HEK293 (cell line): ENCODE results near the gene MSANTD2.

ENCODE experiments used
- AEBP2 ChIP-seq: fragments of 450-650 bp; formaldehyde crosslinking; IDR thresholded peaks from 2 replicates; pipeline ENCODE4 v1.5.1; 2016; ENCODE audit warnings: missing biosample characterization, missing genetic modification characterization, borderline replicate concordance
- CTCF ChIP-seq: fragments of 450-650 bp; formaldehyde crosslinking; IDR thresholded peaks from 2 replicates; pipeline ENCODE4 v1.5.1; 2016; ENCODE audit warnings: missing biosample characterization, missing genetic modification characterization
- EGR2 ChIP-seq: fragments of 450-650 bp; formaldehyde crosslinking; IDR thresholded peaks from 2 replicates; pipeline ENCODE4 v1.5.1; 2016; ENCODE audit warnings: low read depth, missing biosample characterization, missing genetic modification characterization
- HOXD13 ChIP-seq: sonication (generic); formaldehyde crosslinking; IDR thresholded peaks from 2 replicates; pipeline ENCODE4 v1.8.0; 2022; ENCODE audit warnings: missing genetic modification reagents, borderline replicate concordance
- KLF10 ChIP-seq: fragments of 450-650 bp; IDR thresholded peaks from 2 replicates; pipeline ENCODE4 v1.5.1; 2018; ENCODE audit warnings: missing biosample characterization, mild to moderate bottlenecking, missing genetic modification characterization
- KLF17 ChIP-seq: fragments of 450-650 bp; formaldehyde crosslinking; IDR thresholded peaks from 2 replicates; pipeline ENCODE4 v1.5.1; 2016; ENCODE audit warnings: missing biosample characterization, missing genetic modification characterization
- KLF7 ChIP-seq: fragments of 450-650 bp; formaldehyde crosslinking; IDR thresholded peaks from 2 replicates; pipeline ENCODE4 v1.5.1; 2016; ENCODE audit warnings: missing biosample characterization, missing genetic modification characterization, borderline replicate concordance
- PATZ1 ChIP-seq: fragments of 450-650 bp; formaldehyde crosslinking; IDR thresholded peaks from 2 replicates; pipeline ENCODE4 v1.5.1; 2016; ENCODE audit warnings: missing biosample characterization, missing genetic modification characterization
- RBAK ChIP-seq: fragments of 450-650 bp; formaldehyde crosslinking; IDR thresholded peaks from 2 replicates; pipeline ENCODE4 v1.5.1; 2016; ENCODE audit warnings: missing biosample characterization, missing genetic modification characterization
- SALL2 ChIP-seq: fragments of 450-650 bp; formaldehyde crosslinking; IDR thresholded peaks from 2 replicates; pipeline ENCODE4 v1.5.0; 2017; ENCODE audit warnings: missing biosample characterization, mild to moderate bottlenecking, missing genetic modification characterization, borderline replicate concordance
- SP3 ChIP-seq: fragments of 450-650 bp; formaldehyde crosslinking; IDR thresholded peaks from 2 replicates; pipeline ENCODE4 v1.5.1; 2016; ENCODE audit warnings: missing biosample characterization, missing genetic modification characterization
- TCF7L2 ChIP-seq: IDR thresholded peaks from 2 replicates; pipeline ENCODE4 v1.6.1; 2011; ENCODE audit warnings: low read depth, mild to moderate bottlenecking, inconsistent platforms, low read length, moderate library complexity, borderline replicate concordance
- ZBTB17 ChIP-seq: fragments of 450-650 bp; formaldehyde crosslinking; IDR thresholded peaks from 2 replicates; pipeline ENCODE4 v1.5.1; 2016; ENCODE audit warnings: missing biosample characterization, missing genetic modification characterization
- ZBTB20 ChIP-seq: fragments of 450-650 bp; formaldehyde crosslinking; IDR thresholded peaks from 2 replicates; pipeline ENCODE4 v1.5.1; 2016; ENCODE audit warnings: missing biosample characterization, missing genetic modification characterization
- ZBTB6 ChIP-seq: fragments of 450-650 bp; formaldehyde crosslinking; IDR thresholded peaks from 2 replicates; pipeline ENCODE4 v1.5.1; 2017; ENCODE audit warnings: missing biosample characterization, missing genetic modification characterization
- ZNF112 ChIP-seq: fragments of 450-650 bp; formaldehyde crosslinking; IDR thresholded peaks from 2 replicates; pipeline ENCODE4 v1.5.0; 2017; ENCODE audit warnings: missing biosample characterization, missing genetic modification characterization
- ZNF121 ChIP-seq: fragments of 450-650 bp; formaldehyde crosslinking; IDR thresholded peaks from 2 replicates; pipeline ENCODE4 v1.5.1; 2016; ENCODE audit warnings: missing biosample characterization, missing genetic modification characterization
- ZNF157 ChIP-seq: fragments of 450-650 bp; formaldehyde crosslinking; IDR thresholded peaks from 2 replicates; pipeline ENCODE4 v1.5.1; 2016; ENCODE audit warnings: missing biosample characterization, missing genetic modification characterization
- ZNF23 ChIP-seq: fragments of 450-650 bp; formaldehyde crosslinking; IDR thresholded peaks from 2 replicates; pipeline ENCODE4 v1.5.1; 2016; ENCODE audit warnings: missing biosample characterization, missing genetic modification characterization, borderline replicate concordance
- ZNF449 ChIP-seq: fragments of 450-650 bp; formaldehyde crosslinking; IDR thresholded peaks from 2 replicates; pipeline ENCODE4 v1.5.1; 2017; ENCODE audit warnings: missing biosample characterization, mild to moderate bottlenecking, missing genetic modification characterization, moderate library complexity
- ZNF473 ChIP-seq: fragments of 450-650 bp; formaldehyde crosslinking; IDR thresholded peaks from 2 replicates; pipeline ENCODE4 v1.5.1; 2017; ENCODE audit warnings: missing biosample characterization, missing genetic modification characterization
- ZNF544 ChIP-seq: fragments of 450-650 bp; formaldehyde crosslinking; IDR thresholded peaks from 2 replicates; pipeline ENCODE4 v1.5.0; 2017; ENCODE audit warnings: missing biosample characterization, missing genetic modification characterization
- ZNF629 ChIP-seq: fragments of 450-650 bp; formaldehyde crosslinking; IDR thresholded peaks from 2 replicates; pipeline ENCODE4 v1.5.1; 2017; ENCODE audit warnings: missing biosample characterization, missing genetic modification characterization
- ZNF677 ChIP-seq: fragments of 450-650 bp; IDR thresholded peaks from 2 replicates; pipeline ENCODE4 v1.5.0; 2018; ENCODE audit warnings: missing biosample characterization, mild to moderate bottlenecking, missing genetic modification characterization, moderate library complexity
- ZSCAN23 ChIP-seq: fragments of 450-650 bp; formaldehyde crosslinking; IDR thresholded peaks from 2 replicates; pipeline ENCODE4 v1.5.1; 2016; ENCODE audit warnings: missing biosample characterization, missing genetic modification characterization
- ZXDB ChIP-seq: fragments of 450-650 bp; formaldehyde crosslinking; IDR thresholded peaks from 2 replicates; pipeline ENCODE4 v1.5.1; 2016; ENCODE audit warnings: missing biosample characterization, missing genetic modification characterization

Gene MSANTD2

GRCh38 chr11:124799348-124800225 lies 619 bp downstream of the MSANTD2 start (continued):
- peak; percentile 76 for TF ChIP-seq PATZ1 (tag by site-specific recombination)
- TF ChIP-seq ZBTB6: no peak
- TF ChIP-seq ZNF544 (tag by site-specific recombination): no peak
- TF ChIP-seq ZNF629: no peak
- TF ChIP-seq ZNF112 (tag by site-specific recombination): no peak
- peak; percentile 85 for TF ChIP-seq ZNF449
- no peak for TF ChIP-seq ZNF677 (tag by site-specific recombination)
- TF ChIP-seq HOXD13 (CRISPR knock-in tag): no peak
- no peak for TF ChIP-seq SALL2 (tag by site-specific recombination)
- TF ChIP-seq KLF17 (tag by site-specific recombination): no peak
- no peak for TF ChIP-seq ZNF121
- peak; percentile 87 for TF ChIP-seq ZBTB20 (tag by site-specific recombination)
- TF ChIP-seq ZNF473 (tag by site-specific recombination): no peak
- TF ChIP-seq ZXDB (tag by site-specific recombination): peak; percentile 32; the same call in 1 of the 2 replicates
- TF ChIP-seq SP3: peak; percentile 51
- no peak for TF ChIP-seq RBAK (tag by site-specific recombination)
- no peak for TF ChIP-seq KLF7 (tag by site-specific recombination)
- no peak for TF ChIP-seq ZNF157 (tag by site-specific recombination)
- TF ChIP-seq EGR2 (tag by site-specific recombination): peak; percentile 41; the same call in 1 of the 2 replicates
- TF ChIP-seq KLF10 (tag by site-specific recombination): no peak
- TF ChIP-seq CTCF (tag by site-specific recombination): 0 out of 2 replicates have a peak, but pooled peaks have one; percentile 16
- TF ChIP-seq AEBP2 (tag by site-specific recombination): no peak
- peak; percentile 70 for TF ChIP-seq ZBTB17 (tag by site-specific recombination)
- no peak for TF ChIP-seq ZNF23 (tag by site-specific recombination)
- TF ChIP-seq TCF7L2: no peak
- TF ChIP-seq ZSCAN23 (tag by site-specific recombination): no peak
